Hepatocyte (in vitro differentiated cells): ENCODE measurements around the gene CNTNAP2. TPM values are rescaled to one million over a fixed set of nuclear protein-coding genes. Genes with fewer than 3 reads are reported as not detected.
"Not testable (repeated sequence)": the region's sequence is repeated elsewhere in the genome, so short reads cannot be mapped to it uniquely, and the experiment has no call there.

Experiments used
- DNase-seq: peaks from one replicate; pipeline ENCODE4 v3.0.0-alpha.2; 2016; ENCODE audit warnings: low spot score
- H2AFZ ChIP-seq: fragments of 200-600 bp; sonication (generic); 2 replicates; pipeline ENCODE4 v1.6.0; 2016; ENCODE audit warnings: antibody characterized with exemption, mild to moderate bottlenecking
- H3K27ac ChIP-seq: fragments of 200-600 bp; sonication (generic); 2 replicates; pipeline ENCODE4 v1.5.1; 2016; ENCODE audit warnings: mild to moderate bottlenecking
- H3K27me3 ChIP-seq: fragments of 200-600 bp; sonication (generic); 2 replicates; pipeline ENCODE4 v1.6.1; 2016
- H3K36me3 ChIP-seq: fragments of 200-600 bp; sonication (generic); replicated peaks from 2 replicates; pipeline ENCODE4 v1.5.1; 2016; ENCODE audit warnings: low read depth; ENCODE audit not compliant: insufficient read depth
- H3K4me1 ChIP-seq: fragments of 200-600 bp; sonication (generic); 2 replicates; pipeline ENCODE4 v1.5.1; 2016; ENCODE audit warnings: mild to moderate bottlenecking, moderate library complexity; ENCODE audit not compliant: insufficient read depth
- H3K4me2 ChIP-seq: fragments of 200-600 bp; sonication (generic); 2 replicates; pipeline ENCODE4 v1.6.0; 2016
- H3K4me3 ChIP-seq: fragments of 200-600 bp; sonication (generic); 2 replicates; pipeline ENCODE4 v1.5.1; 2016; ENCODE audit warnings: mild to moderate bottlenecking
- H3K79me2 ChIP-seq: fragments of 200-600 bp; sonication (generic); 2 replicates; pipeline ENCODE4 v1.6.0; 2017; ENCODE audit warnings: mild to moderate bottlenecking
- H3K9me2 ChIP-seq: fragments of 200-600 bp; sonication (generic); replicated peaks from 2 replicates; pipeline ENCODE4 v1.6.0; 2017; ENCODE audit warnings: mild to moderate bottlenecking; ENCODE audit not compliant: insufficient read depth
- H3K9me3 ChIP-seq: fragments of 200-600 bp; sonication (generic); 2 replicates; pipeline ENCODE4 v1.5.1; 2016; ENCODE audit warnings: low read depth, mild to moderate bottlenecking
- H4K20me1 ChIP-seq: fragments of 200-600 bp; sonication (generic); 2 replicates; pipeline ENCODE4 v1.6.0; 2016; ENCODE audit warnings: mild to moderate bottlenecking; ENCODE audit not compliant: insufficient read depth, poor library complexity, severe bottlenecking
- CTCF ChIP-seq: fragments of 200-600 bp; sonication (generic); IDR thresholded peaks from 2 replicates; pipeline ENCODE4 v1.5.1; 2016; ENCODE audit warnings: antibody characterized with exemption, mild to moderate bottlenecking; ENCODE audit not compliant: poor library complexity
- EZH2 ChIP-seq: fragments of 200-600 bp; sonication (generic); IDR thresholded peaks from 2 replicates; pipeline ENCODE4 v1.6.1; 2016; ENCODE audit warnings: antibody characterized with exemption, mild to moderate bottlenecking, borderline replicate concordance
- EZH2phosphoT487 ChIP-seq: fragments of 200-600 bp; sonication (generic); IDR thresholded peaks from one replicate; pipeline ENCODE4 v1.6.1; 2018; ENCODE audit warnings: antibody characterized with exemption, mild to moderate bottlenecking, low read depth, moderate library complexity; ENCODE audit not compliant: unreplicated experiment, severe bottlenecking
- WGBS: methylation state at CpG from one replicate; pipeline ENCODE4 v1.1.6; 2016; ENCODE audit warnings: low lambda C conversion rate; ENCODE audit errors: missing lambda C conversion rate; 5-methylcytosine and 5-hydroxymethylcytosine counted together
- polyA plus RNA-seq: library from polyadenylated mRNA; unstranded; fragments of >200 nt; fragmentation: Nextera tagmentation; extraction: Ambion mirVana; gene quantifications from 2 replicates; pipeline ENCODE4 v1.2.1, GENCODE V29; 2016
- total RNA-seq: library from RNA; depleted of rRNA; stranded (reverse); fragments of >200 nt; gene quantifications from 2 replicates; pipeline ENCODE4 v1.2.3, GENCODE V29; 2014

The CNTNAP2 gene
- total and polyA plus RNA-seq, 2 experiments from 2014 or later: 7.5 to 14.7 TPM

GRCh38 chr7:147096629-147097028 is 980.0 kb downstream of the CNTNAP2 start:
- WGBS: 86% methylated on average over 2 of the region's 2 CpGs
- no peak overlapping the region for H3K4me2 ChIP-seq
- H3K79me2 ChIP-seq: no peaks in the 10 kb centered on the region
- no peaks in the 10 kb centered on the region for H4K20me1 ChIP-seq
- no peak overlapping the region for H3K27ac ChIP-seq
- H3K9me2 ChIP-seq: no peaks in the 10 kb centered on the region
- no peaks in the 10 kb centered on the region for H3K9me3 ChIP-seq
- no peak for DNase-seq
- H3K27me3 ChIP-seq: no peaks in the 10 kb centered on the region
- no peak overlapping the region for H3K4me3 ChIP-seq
- H3K36me3 ChIP-seq: no peaks in the 10 kb centered on the region
- H3K4me1 ChIP-seq: no peaks in the 10 kb centered on the region
- no peak overlapping the region for H2AFZ ChIP-seq
- TF ChIP-seq CTCF (no peak), EZH2 (no peak), EZH2phosphoT487 (no peak)

GRCh38 chr7:147103224-147103623 is 986.6 kb downstream of the CNTNAP2 start:
- WGBS: 57% methylated on average over 2 of the region's 2 CpGs
- TF ChIP-seq CTCF (no peak), EZH2phosphoT487 (no peak), EZH2 (no peak)
- Histone ChIP-seq H3K79me2 (no peaks in the 10 kb centered on the region), H2AFZ (no peak overlapping the region), H4K20me1 (no peaks in the 10 kb centered on the region), H3K4me1 (no peaks in the 10 kb centered on the region), H3K4me2 (no peak overlapping the region), H3K36me3 (no peaks in the 10 kb centered on the region), H3K9me3 (no peaks in the 10 kb centered on the region), H3K27ac (no peak overlapping the region), H3K4me3 (no peak overlapping the region), H3K9me2 (no peaks in the 10 kb centered on the region), H3K27me3 (no peaks in the 10 kb centered on the region)
- DNase-seq: no peak

GRCh38 chr7:147106746-147107145 is 990.1 kb downstream of the CNTNAP2 start:
- no peaks in the 10 kb centered on the region for H4K20me1 ChIP-seq
- 48% methylated on average over 2 of the region's 2 CpGs for WGBS
- H3K79me2 ChIP-seq: no peaks in the 10 kb centered on the region
- no peak overlapping the region for H3K4me3 ChIP-seq
- H3K9me2 ChIP-seq: no peaks in the 10 kb centered on the region
- no peaks in the 10 kb centered on the region for H3K27me3 ChIP-seq
- no peaks in the 10 kb centered on the region for H3K4me1 ChIP-seq
- no peaks in the 10 kb centered on the region for H3K36me3 ChIP-seq
- peaks cover 4% of the 10 kb centered on the region for H3K9me3 ChIP-seq
- no peak for TF ChIP-seq CTCF
- TF ChIP-seq EZH2phosphoT487: no peak
- TF ChIP-seq EZH2: no peak
- no peak overlapping the region for H2AFZ ChIP-seq
- DNase-seq: no peak
- H3K4me2 ChIP-seq: no peak overlapping the region
- no peak overlapping the region for H3K27ac ChIP-seq

GRCh38 chr7:147114525-147114924 is 997.9 kb downstream of the CNTNAP2 start:
- H3K36me3 ChIP-seq, H3K27ac ChIP-seq, H3K9me2 ChIP-seq, H3K9me3 ChIP-seq, H4K20me1 ChIP-seq, H3K4me2 ChIP-seq, H3K4me1 ChIP-seq, H3K79me2 ChIP-seq, H3K4me3 ChIP-seq, H3K27me3 ChIP-seq, H2AFZ ChIP-seq, DNase-seq: not testable (repeated sequence)
- WGBS: 72% methylated on average over 1 of the region's 1 CpG
